Esophagus muscularis mucosa (tissue), 4 donors: Measurements from ENCODE around the gene VWA7. TPM values are rescaled to one million over a fixed set of nuclear protein-coding genes. Genes with fewer than 3 reads are reported as not detected.

ENCODE experiments used
- DNase-seq: peaks from one replicate; pipeline ENCODE4 v3.0.0-alpha.2; 2017; ENCODE audit errors: extremely low spot score
- H3K27ac ChIP-seq, 4 donors: fragments of 200-600 bp; sonication (generic); replicated peaks in 1 of 4; 1 replicate in 3 of 4; 2 replicates in 1 of 4; pipeline ENCODE4 v1.5.1; 2016 to 2019; ENCODE audit warnings: mild to moderate bottlenecking in 1 of 4
- H3K27me3 ChIP-seq, 4 donors: fragments of 200-600 bp; sonication (generic); one replicate each; pipeline versions ENCODE4 v1.5.1 to v1.6.0; 2016 to 2019
- H3K36me3 ChIP-seq, 4 donors: fragments of 200-600 bp; sonication (generic); one replicate each; pipeline ENCODE4 v1.5.1; 2016 to 2019
- H3K4me1 ChIP-seq, 4 donors: fragments of 200-600 bp; sonication (generic); one replicate each; pipeline ENCODE4 v1.5.1; 2016 to 2019
- H3K4me3 ChIP-seq, 4 donors: fragments of 200-600 bp; sonication (generic); 1 replicate in 2 of 4; 2 replicates in 2 of 4; pipeline ENCODE4 v1.5.1; 2016 to 2019; ENCODE audit warnings: mild to moderate bottlenecking in 4 of 4, moderate library complexity in 1 of 4
- H3K9me3 ChIP-seq, 4 donors: fragments of 200-600 bp; sonication (generic); 1 replicate in 3 of 4; 2 replicates in 1 of 4; pipeline ENCODE4 v1.5.1; 2016 to 2019
- EP300 ChIP-seq: sonication (generic); formaldehyde crosslinking; IDR thresholded peaks from one replicate; pipeline ENCODE4 v1.6.1; 2017; ENCODE audit warnings: antibody characterized with exemption
- POLR2A ChIP-seq: fragments of 450-650 bp; IDR thresholded peaks from one replicate; pipeline ENCODE4 v1.6.1; 2017; ENCODE audit warnings: antibody characterized with exemption, moderate library complexity, mild to moderate bottlenecking, low read depth
- POLR2AphosphoS5 ChIP-seq, 2 donors: sonication (generic); formaldehyde crosslinking; IDR thresholded peaks; one replicate each; pipeline ENCODE4 v1.6.1; 2017; ENCODE audit warnings: antibody characterized with exemption in 2 of 2
- WGBS: methylation state at CpG from one replicate; pipeline ENCODE4 v1.1.5; 2018; 5-methylcytosine and 5-hydroxymethylcytosine counted together
- intact Hi-C: fragments of 100-400 bp; cut with DNase I; formaldehyde crosslinking; loops from one replicate; pipeline ENCODE4 v1.15.1; 2023
- total RNA-seq, 4 donors: library from RNA; depleted of rRNA; stranded (reverse); fragments of >200 nt; gene quantifications; one replicate each; pipeline versions ENCODE4 v1.1.0 to v1.2.1, GENCODE V29; 2016
- TF ChIP-seq, protein P1 (sequence below), 3 experiments: fragments of 200-600 bp in 2 of 3; fragments of 450-650 bp in 1 of 3; sonication (generic) in 2 of 3; IDR thresholded peaks; one replicate each; pipeline ENCODE4 v1.5.1; 2017 to 2019; ENCODE audit warnings: antibody characterized with exemption in 3 of 3, mild to moderate bottlenecking in 2 of 3, moderate library complexity in 1 of 3

Gene VWA7
- total RNA-seq, 4 donors from 2014 or later, result 0.40 to 0.50 (median 0.45) TPM; not detected in 1

GRCh38 chr6:31791324-31792089, 14.4 kb upstream of the VWA7 start:
- H3K36me3 ChIP-seq, result peaks cover 13 to 57% (median 35%) of the 10 kb centered on the region in 4 donors

GRCh38 chr6:31785475-31785874, 8.3 kb upstream of the VWA7 start:
- TF ChIP-seq EP300 (no peak), POLR2AphosphoS5 (IDR thresholded peaks at IDR 0.05) (no peak), POLR2A (no peak)
- TF ChIP-seq, protein P1, sequence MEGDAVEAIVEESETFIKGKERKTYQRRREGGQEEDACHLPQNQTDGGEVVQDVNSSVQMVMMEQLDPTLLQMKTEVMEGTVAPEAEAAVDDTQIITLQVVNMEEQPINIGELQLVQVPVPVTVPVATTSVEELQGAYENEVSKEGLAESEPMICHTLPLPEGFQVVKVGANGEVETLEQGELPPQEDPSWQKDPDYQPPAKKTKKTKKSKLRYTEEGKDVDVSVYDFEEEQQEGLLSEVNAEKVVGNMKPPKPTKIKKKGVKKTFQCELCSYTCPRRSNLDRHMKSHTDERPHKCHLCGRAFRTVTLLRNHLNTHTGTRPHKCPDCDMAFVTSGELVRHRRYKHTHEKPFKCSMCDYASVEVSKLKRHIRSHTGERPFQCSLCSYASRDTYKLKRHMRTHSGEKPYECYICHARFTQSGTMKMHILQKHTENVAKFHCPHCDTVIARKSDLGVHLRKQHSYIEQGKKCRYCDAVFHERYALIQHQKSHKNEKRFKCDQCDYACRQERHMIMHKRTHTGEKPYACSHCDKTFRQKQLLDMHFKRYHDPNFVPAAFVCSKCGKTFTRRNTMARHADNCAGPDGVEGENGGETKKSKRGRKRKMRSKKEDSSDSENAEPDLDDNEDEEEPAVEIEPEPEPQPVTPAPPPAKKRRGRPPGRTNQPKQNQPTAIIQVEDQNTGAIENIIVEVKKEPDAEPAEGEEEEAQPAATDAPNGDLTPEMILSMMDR (IDR thresholded peaks at IDR 0.05), result no peak
- Histone ChIP-seq H3K4me3 (no peak overlapping the region), H3K9me3 (no peaks in the 10 kb centered on the region), H3K27me3 (no peaks in the 10 kb centered on the region), H3K36me3 (peaks cover 35 to 92% (median 73%) of the 10 kb centered on the region in 4 donors), H3K27ac (no peak overlapping the region), H3K4me1 (no peaks in the 10 kb centered on the region)
- DNase-seq, result no peak
- WGBS, result 92% methylated on average over 11 of the region's 11 CpGs
- intact Hi-C loops, result no loop called here

More at GRCh38 chr6:31791324-31792089, 14.4 kb upstream of the VWA7 start:
- intact Hi-C loops, result loop anchor here (5.0 kb wide), 1 partner anchor 41 kb away; no protein-coding TSS in a partner anchor
- H3K27me3 ChIP-seq, result no peaks in the 10 kb centered on the region
- no peak overlapping the region for H3K27ac ChIP-seq
- TF ChIP-seq POLR2A, result no peak
- TF ChIP-seq, protein P1 (IDR thresholded peaks at IDR 0.05), result peak; percentile 44 to 62 (median 46)
- WGBS, result 66% methylated on average over 12 of the region's 12 CpGs
- no peak overlapping the region for H3K4me3 ChIP-seq
- no peak for DNase-seq
- peaks cover 13 to 34% (median 29%) of the 10 kb centered on the region in 4 donors for H3K4me1 ChIP-seq
- no peaks in the 10 kb centered on the region for H3K9me3 ChIP-seq

DNA sequence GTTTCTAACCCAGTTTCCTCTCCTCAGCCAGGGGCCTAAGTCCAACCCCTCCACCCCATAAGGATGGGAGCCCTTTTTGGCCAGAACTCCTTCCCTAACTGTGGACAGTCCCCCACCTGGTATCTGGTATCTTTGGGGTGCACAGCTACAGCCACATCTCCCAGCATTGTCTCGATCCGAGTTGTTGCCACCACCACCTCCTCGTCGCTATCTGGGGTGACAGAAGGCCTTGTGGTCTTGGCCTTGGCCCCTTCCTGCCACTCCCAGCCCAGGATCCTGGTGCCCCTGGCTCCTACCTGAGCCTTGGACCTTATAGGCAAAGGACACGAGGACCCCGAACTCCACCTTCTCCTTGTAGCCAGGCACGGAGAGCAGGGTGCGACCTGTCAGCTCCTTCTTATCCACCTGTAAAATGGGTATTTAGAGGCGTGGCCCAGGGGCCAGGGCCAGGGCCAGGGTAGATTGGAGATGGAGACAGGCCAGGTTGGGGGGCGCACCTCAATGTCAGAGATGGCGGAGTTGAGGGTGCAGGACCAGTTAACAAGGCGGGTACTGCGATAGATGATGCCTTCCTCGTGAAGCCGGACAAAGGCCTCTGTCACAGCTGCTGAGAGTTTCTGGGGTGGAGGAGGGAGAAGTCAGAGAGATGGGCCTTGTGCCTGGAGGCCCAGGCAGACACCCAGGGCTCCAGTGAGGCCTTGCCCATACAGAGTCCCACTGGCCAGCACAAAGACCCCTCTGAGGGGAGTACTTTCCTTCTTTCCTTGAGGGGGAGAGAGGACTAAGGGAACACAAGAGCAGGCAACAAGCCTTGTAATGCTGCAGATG, 7.2 kb upstream of the VWA7 start:
- TF ChIP-seq POLR2A (no peak), POLR2AphosphoS5 (IDR thresholded peaks at IDR 0.05) (no peak), EP300 (no peak)
- TF ChIP-seq, protein P1 (IDR thresholded peaks at IDR 0.05), result no peak
- intact Hi-C loops, result no loop called here
- no peaks in the 10 kb centered on the region for H3K4me1 ChIP-seq
- no peaks in the 10 kb centered on the region for H3K27me3 ChIP-seq
- WGBS, result 94% methylated on average over 15 of the region's 15 CpGs
- H3K36me3 ChIP-seq, result peaks cover 41 to 93% (median 78%) of the 10 kb centered on the region in 4 donors
- H3K4me3 ChIP-seq, result no peak overlapping the region
- no peaks in the 10 kb centered on the region for H3K9me3 ChIP-seq
- H3K27ac ChIP-seq, result no peak overlapping the region
- DNase-seq, result no peak

GRCh38 chr6:31782126-31782855, 5.2 kb upstream of the VWA7 start:
- intact Hi-C loops, result no loop called here
- H3K4me3 ChIP-seq, result no peak overlapping the region
- no peak for DNase-seq
- TF ChIP-seq POLR2AphosphoS5 (IDR thresholded peaks at IDR 0.05) (no peak), POLR2A (no peak), EP300 (no peak)
- TF ChIP-seq, protein P1 (IDR thresholded peaks at IDR 0.05), result no peak
- H3K36me3 ChIP-seq, result peaks cover 48 to 93% (median 84%) of the 10 kb centered on the region in 4 donors
- WGBS, result 90% methylated on average over 28 of the region's 32 CpGs
- peaks cover 3 to 4% (median 4%) of the 10 kb centered on the region in 4 donors for H3K4me1 ChIP-seq
- H3K9me3 ChIP-seq, result no peaks in the 10 kb centered on the region
- H3K27me3 ChIP-seq, result no peaks in the 10 kb centered on the region
- no peak overlapping the region for H3K27ac ChIP-seq
